NCI-H460 (cell line): ENCODE measurements around the gene CIPC. TPM values are rescaled to one million over a fixed set of nuclear protein-coding genes. Genes with fewer than 3 reads are reported as not detected.
A peak's percentile ranks its signal among the peaks of the same experiment; 100 is the strongest.

Experiments used
- DNase-seq: peaks from one replicate; pipeline ENCODE4 v3.0.0-alpha.2; 2016; ENCODE audit warnings: low read depth; ENCODE audit errors: extremely low read depth
- total RNA-seq: library from RNA; depleted of rRNA; stranded (reverse); fragments of >200 nt; shearing (Covaris generic); gene quantifications from 2 replicates; pipeline ENCODE4 v1.2.3, GENCODE V29; 2014; rRNA removed

CIPC gene
- total RNA-seq, 1 experiment from 2014 or later: 17.9 TPM

- no peak for DNase-seq
Observed at GRCh38 chr14:77144412-77145115, 46.5 kb downstream of the CIPC start.

- DNase-seq: no peak
Observed at GRCh38 chr14:77145975-77146740, 48.1 kb downstream of the CIPC start.

GRCh38 chr14:77148510-77149231, 50.6 kb downstream of the CIPC start:
- DNase-seq: no peak

GRCh38 chr14:77151245-77151644, 53.2 kb downstream of the CIPC start:
- DNase-seq: no peak

GRCh38 chr14:77151918-77152588, 54.0 kb downstream of the CIPC start:
- no peak for DNase-seq

GRCh38 chr14:77153802-77154201, 55.7 kb downstream of the CIPC start:
- no peak for DNase-seq

- DNase-seq: no peak
Observed at GRCh38 chr14:77154421-77154820, 56.4 kb downstream of the CIPC start.

- DNase-seq: no peak
Observed at GRCh38 chr14:77155083-77155482, 57.0 kb downstream of the CIPC start.

GRCh38 chr14:77157740-77158139, 59.7 kb downstream of the CIPC start:
- no peak for DNase-seq

GRCh38 chr14:77158175-77158881, 60.3 kb downstream of the CIPC start:
- DNase-seq: peak; percentile 73

GRCh38 chr14:77158882-77159255, 60.8 kb downstream of the CIPC start:
- DNase-seq: no peak

- DNase-seq: no peak
Observed at GRCh38 chr14:77161011-77161410, 63.0 kb downstream of the CIPC start.

Other genes with a start within 250 kb of the CIPC start
- 31.5 and 36.7 TPM in 2 replicates for gene IRF2BPL, start 69.5 kb upstream of the CIPC start, total RNA-seq
- gene ZDHHC22, start 43.5 kb downstream of the CIPC start, total RNA-seq: not detected in 2 replicates
- not detected in 2 replicates for gene TMEM63C, start 83.5 kb downstream of the CIPC start, total RNA-seq
- not detected in 2 replicates for gene NGB, start 172.9 kb downstream of the CIPC start, total RNA-seq
- 17.5 and 19.8 TPM in 2 replicates for gene POMT2, start 222.6 kb downstream of the CIPC start, total RNA-seq
- gene GSTZ1, start 222.8 kb downstream of the CIPC start, total RNA-seq: 22.6 and 26.8 TPM in 2 replicates